Measurements from ENCODE around the gene ARHGEF17.
A peak's percentile ranks its signal among the peaks of the same experiment; 100 is the strongest.

Gene ARHGEF17

GRCh38 chr11:73324116-73324515, 16.0 kb downstream of the ARHGEF17 start:
- Histone ChIP-seq H3K27ac (ENCODE audit: insufficient read depth, low read depth, low read length, poor library complexity, severe bottlenecking) (no peak overlapping the region), H3K4me1 (ENCODE audit: control insufficient read depth, insufficient read depth, low read length) (peaks cover 49% of the 10 kb centered on the region)

DNA sequence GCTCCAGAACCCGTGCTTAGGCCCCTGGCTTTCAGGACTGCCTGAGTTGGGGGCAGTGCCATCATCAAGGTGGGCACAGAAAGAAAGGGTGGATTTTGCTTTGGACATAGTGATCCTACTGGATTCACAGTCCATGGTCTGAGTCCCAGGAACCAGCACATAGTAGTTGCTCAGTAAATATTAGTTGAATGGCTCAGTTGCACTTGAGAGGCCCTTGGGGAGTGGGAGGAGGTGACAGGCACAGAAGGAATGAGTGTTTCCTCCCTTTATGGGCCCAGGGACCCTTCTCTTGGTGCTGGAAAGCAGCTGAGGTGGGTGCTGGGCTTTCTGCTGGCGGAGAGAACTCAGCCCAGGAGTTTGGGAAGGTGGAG, 16.6 kb downstream of the ARHGEF17 start:
- Histone ChIP-seq H3K9me3 (ENCODE audit: control insufficient read depth, low read length) (no peaks in the 10 kb centered on the region), H3K27me3 (ENCODE audit: control insufficient read depth, insufficient read depth, low read length, poor library complexity, severe bottlenecking) (no peaks in the 10 kb centered on the region), H3K27ac (ENCODE audit: insufficient read depth, low read depth, low read length, poor library complexity, severe bottlenecking) (no peak overlapping the region), H3K4me1 (ENCODE audit: control insufficient read depth, insufficient read depth, low read length) (peaks cover 52% of the 10 kb centered on the region), H3K36me3 (ENCODE audit: control insufficient read depth, insufficient read depth, low read length) (no peaks in the 10 kb centered on the region), H3K4me3 (ENCODE audit: insufficient read depth, low read depth, low read length) (no peak overlapping the region)
- WGBS, 2 experiments, result 95% methylated on average over 2 of the region's 2 CpGs

More at GRCh38 chr11:73324116-73324515, 16.0 kb downstream of the ARHGEF17 start:
- H3K27me3 ChIP-seq (ENCODE audit: control insufficient read depth, insufficient read depth, low read length, poor library complexity, severe bottlenecking), result no peaks in the 10 kb centered on the region
- no peaks in the 10 kb centered on the region for H3K9me3 ChIP-seq (ENCODE audit: control insufficient read depth, low read length)
- whole genome bisulfite sequencing, 2 experiments, result 85% methylated on average over 9 of the region's 9 CpGs
- no peaks in the 10 kb centered on the region for H3K36me3 ChIP-seq (ENCODE audit: control insufficient read depth, insufficient read depth, low read length)
- no peak overlapping the region for H3K4me3 ChIP-seq (ENCODE audit: insufficient read depth, low read depth, low read length)

DNA sequence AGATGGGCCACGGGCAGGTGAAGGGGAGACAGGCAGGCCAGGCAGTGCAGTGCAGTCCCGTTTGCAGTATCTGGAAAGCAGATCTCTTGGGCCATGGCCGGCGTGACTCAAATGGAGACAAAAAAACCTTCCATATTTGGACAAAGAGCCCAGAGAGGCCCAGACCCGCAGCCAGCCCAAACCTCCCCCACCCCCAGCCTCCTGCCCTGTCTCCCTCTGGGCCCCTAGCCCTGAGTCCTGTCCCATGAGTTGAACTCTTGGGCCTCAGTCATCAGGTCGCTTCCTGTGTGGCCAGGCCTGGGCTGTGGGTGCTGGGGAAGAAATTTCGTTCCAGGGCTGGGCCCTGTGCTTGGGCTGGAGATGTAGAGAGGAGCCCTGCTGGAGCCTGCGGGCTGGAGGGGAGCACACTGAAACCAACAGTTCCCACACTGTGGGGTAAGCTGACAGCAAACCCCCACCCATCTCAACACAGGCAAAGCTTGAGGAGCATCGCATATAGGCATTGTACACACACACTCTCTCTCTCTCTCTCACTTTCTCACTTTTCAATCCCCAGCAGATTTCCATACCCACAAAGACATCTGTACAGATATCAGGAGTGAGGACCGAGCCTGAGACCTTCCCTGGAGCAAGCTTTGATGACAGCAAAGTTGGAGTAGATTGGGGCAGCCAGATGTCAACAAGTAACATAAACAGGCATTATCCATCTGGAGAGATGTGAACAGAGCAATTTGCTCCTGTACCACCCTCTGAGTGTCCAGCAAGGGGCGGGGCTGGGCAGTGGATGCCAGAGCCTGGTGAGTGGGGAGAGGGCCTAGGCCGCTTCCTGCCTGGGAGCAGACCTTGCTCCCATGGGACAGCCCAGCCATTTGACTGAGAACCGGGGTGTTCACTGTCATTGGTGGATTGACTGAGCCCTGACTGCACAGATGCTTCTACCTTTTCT, 17.2 kb downstream of the ARHGEF17 start:
- Histone ChIP-seq H3K9me3 (ENCODE audit: control insufficient read depth, low read length) (no peaks in the 10 kb centered on the region), H3K4me1 (ENCODE audit: control insufficient read depth, insufficient read depth, low read length) (peaks cover 58% of the 10 kb centered on the region), H3K27ac (ENCODE audit: insufficient read depth, low read depth, low read length, poor library complexity, severe bottlenecking) (no peak overlapping the region), H3K27me3 (ENCODE audit: control insufficient read depth, insufficient read depth, low read length, poor library complexity, severe bottlenecking) (no peaks in the 10 kb centered on the region), H3K36me3 (ENCODE audit: control insufficient read depth, insufficient read depth, low read length) (no peaks in the 10 kb centered on the region), H3K4me3 (ENCODE audit: insufficient read depth, low read depth, low read length) (no peak overlapping the region)
- WGBS, 2 experiments, result 81 to 82% methylated on average over 13 of the region's 13 CpGs

DNA sequence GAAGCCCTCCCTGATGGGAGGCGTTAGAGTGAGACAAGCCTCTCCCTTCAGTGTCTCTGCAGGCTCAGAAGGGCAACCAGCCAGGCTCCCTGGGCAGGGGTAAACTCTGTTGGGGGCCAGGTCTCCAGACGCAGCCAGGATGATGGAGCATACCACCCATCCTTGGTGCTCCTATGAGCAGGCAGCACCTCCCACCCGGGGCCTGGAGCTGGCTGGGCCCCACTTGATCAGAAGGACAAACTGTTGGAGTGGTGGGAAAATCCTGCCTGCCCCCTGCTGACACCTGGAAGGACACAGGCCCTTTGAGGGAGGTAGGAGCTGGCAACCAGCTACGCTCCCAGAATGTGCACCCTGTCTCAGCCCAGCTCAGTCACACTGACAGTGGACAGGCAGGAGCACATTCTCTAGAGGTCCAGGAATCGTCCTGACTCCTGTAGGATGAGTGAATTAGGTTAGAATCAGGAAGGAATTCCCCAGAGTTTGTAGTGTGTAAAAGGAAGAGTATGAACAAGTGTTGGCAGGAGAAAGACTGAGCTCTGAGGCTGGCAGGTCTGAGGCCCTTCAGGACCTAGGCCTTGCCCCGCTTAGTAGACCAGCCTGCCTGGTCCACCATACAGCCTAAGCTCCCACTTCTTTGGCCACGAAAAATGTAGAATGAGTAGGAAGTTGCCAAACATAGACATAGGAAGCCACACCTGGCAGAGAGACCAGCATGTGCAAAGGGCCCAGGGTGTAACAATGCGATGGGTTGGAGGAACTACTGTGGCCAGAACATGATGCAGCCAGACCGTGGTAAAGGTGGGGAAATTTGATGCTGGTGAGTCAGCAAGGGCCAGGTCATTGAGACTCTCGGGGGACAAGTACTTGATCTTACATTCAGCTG, 19.1 kb downstream of the ARHGEF17 start:
- WGBS, 2 experiments, result 86 to 91% methylated on average over 10 of the region's 10 CpGs

DNA sequence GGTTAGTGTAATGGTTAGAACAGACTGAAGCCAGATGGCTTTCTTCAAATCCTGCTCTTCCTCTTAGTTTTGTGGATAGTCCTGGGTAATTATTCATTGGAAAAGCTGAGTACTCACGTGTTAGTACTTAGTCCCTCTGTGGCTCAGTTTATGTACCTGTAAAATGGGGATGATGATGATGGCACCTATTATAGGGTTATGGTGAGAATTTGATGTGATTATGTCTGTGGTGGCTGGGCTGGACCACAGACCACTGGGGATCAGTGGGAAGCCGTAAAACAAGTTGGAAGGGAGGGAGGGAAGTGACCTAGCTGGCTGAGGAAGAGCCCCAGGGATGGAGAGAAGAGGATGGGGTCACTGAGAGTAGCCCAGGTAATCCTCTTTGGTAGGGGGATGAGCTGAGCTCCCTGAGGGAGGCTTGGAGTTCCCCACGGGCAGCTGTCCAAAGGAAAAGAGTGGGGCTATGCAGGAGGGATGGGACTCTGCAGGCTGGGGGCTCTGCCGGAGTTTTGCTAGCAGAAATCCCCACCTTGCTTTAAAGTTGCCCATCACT, 19.8 kb downstream of the ARHGEF17 start:
- no peaks in the 10 kb centered on the region for H3K9me3 ChIP-seq (ENCODE audit: control insufficient read depth, low read length)
- H3K27me3 ChIP-seq (ENCODE audit: control insufficient read depth, insufficient read depth, low read length, poor library complexity, severe bottlenecking), result no peaks in the 10 kb centered on the region
- WGBS, 2 experiments, result 64 to 73% methylated on average over 4 of the region's 4 CpGs
- no peak overlapping the region for H3K27ac ChIP-seq (ENCODE audit: insufficient read depth, low read depth, low read length, poor library complexity, severe bottlenecking)
- H3K4me3 ChIP-seq (ENCODE audit: insufficient read depth, low read depth, low read length), result no peak overlapping the region
- no peaks in the 10 kb centered on the region for H3K36me3 ChIP-seq (ENCODE audit: control insufficient read depth, insufficient read depth, low read length)
- peaks cover 70% of the 10 kb centered on the region for H3K4me1 ChIP-seq (ENCODE audit: control insufficient read depth, insufficient read depth, low read length)

More for the DNA sequence above, 19.1 kb downstream of the ARHGEF17 start:
- Histone ChIP-seq H3K4me3 (ENCODE audit: insufficient read depth, low read depth, low read length) (no peak overlapping the region), H3K36me3 (ENCODE audit: control insufficient read depth, insufficient read depth, low read length) (no peaks in the 10 kb centered on the region), H3K27me3 (ENCODE audit: control insufficient read depth, insufficient read depth, low read length, poor library complexity, severe bottlenecking) (no peaks in the 10 kb centered on the region), H3K9me3 (ENCODE audit: control insufficient read depth, low read length) (no peaks in the 10 kb centered on the region), H3K27ac (ENCODE audit: insufficient read depth, low read depth, low read length, poor library complexity, severe bottlenecking) (no peak overlapping the region), H3K4me1 (ENCODE audit: control insufficient read depth, insufficient read depth, low read length) (peaks cover 70% of the 10 kb centered on the region)

DNA sequence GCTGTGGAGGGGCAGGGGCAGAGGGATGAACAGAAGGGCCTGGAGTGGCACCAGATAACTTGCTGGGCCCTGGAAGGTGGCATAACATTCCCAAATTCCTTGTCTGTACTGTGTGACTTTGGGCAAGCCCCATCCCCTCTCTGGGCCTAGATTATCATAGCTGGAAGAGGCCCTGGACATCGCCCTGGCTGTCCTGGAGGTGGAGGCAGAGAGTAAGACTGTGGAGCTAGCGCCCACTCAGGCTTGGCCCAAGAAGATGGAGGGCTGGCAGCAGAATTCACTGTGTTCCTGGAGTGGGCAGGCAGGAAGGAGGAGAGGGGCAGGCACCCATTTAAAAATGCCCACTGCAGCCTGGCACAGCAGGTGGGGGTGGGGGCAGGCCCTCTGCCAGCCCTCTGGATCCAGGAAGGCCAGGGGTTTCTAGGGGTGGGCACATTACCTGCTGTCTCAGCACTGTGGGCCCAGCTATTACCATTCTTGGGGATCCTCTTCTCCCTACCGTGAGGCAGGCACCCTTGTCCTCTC, 22.6 kb downstream of the ARHGEF17 start:
- Histone ChIP-seq H3K27ac (ENCODE audit: insufficient read depth, low read depth, low read length, poor library complexity, severe bottlenecking) (peak overlapping the region; percentile 77), H3K9me3 (ENCODE audit: control insufficient read depth, low read length) (no peaks in the 10 kb centered on the region), H3K4me3 (ENCODE audit: insufficient read depth, low read depth, low read length) (peak overlapping the region; percentile 12), H3K27me3 (ENCODE audit: control insufficient read depth, insufficient read depth, low read length, poor library complexity, severe bottlenecking) (no peaks in the 10 kb centered on the region), H3K36me3 (ENCODE audit: control insufficient read depth, insufficient read depth, low read length) (no peaks in the 10 kb centered on the region), H3K4me1 (ENCODE audit: control insufficient read depth, insufficient read depth, low read length) (peaks cover 68% of the 10 kb centered on the region)
- WGBS, 2 experiments, result 53 to 60% methylated on average over 3 of the region's 3 CpGs

DNA sequence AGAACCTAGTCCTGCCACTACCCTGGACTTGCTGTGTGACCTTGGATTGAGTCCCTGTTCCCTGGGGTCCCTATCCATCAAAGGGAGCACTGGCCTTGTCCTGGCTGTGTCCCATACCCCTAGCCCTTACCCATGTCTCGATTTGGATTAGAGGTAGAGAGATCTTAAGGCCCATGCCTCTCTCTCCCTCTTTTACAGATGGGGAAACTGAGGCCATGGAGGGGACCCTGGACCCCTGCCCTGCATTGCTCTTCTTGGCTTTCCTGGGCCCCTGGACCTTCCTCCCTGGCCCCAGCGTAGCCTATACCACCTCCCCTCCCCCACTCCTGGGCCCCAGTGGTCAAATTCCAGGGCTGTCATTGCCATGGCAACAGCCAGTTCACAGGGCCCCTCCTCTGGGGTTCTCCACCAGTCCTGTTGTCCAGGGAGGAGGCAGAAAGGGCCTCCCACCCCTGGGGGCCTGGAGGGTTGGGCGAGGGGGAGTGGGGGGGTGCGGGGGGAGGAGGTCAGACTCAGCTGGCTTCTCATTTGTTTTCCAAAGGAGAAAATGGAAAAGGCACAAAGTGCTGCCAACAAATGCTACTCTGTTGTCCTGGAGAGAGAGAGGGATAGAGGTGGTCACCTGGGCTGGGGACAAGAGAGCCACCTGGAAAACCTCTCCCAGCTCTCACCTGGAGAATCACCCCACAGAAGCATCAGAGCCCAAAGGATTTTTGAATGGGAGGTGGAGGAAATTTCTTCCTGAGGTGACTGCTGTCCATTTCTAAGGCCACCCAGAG, 23.3 kb downstream of the ARHGEF17 start:
- WGBS, 2 experiments, result 13 to 15% methylated on average over 4 of the region's 4 CpGs
- Histone ChIP-seq H3K27ac (ENCODE audit: insufficient read depth, low read depth, low read length, poor library complexity, severe bottlenecking) (peak overlapping the region; percentile 77), H3K27me3 (ENCODE audit: control insufficient read depth, insufficient read depth, low read length, poor library complexity, severe bottlenecking) (no peaks in the 10 kb centered on the region), H3K9me3 (ENCODE audit: control insufficient read depth, low read length) (no peaks in the 10 kb centered on the region), H3K4me3 (ENCODE audit: insufficient read depth, low read depth, low read length) (peak overlapping the region; percentile 12), H3K4me1 (ENCODE audit: control insufficient read depth, insufficient read depth, low read length) (peaks cover 66% of the 10 kb centered on the region), H3K36me3 (ENCODE audit: control insufficient read depth, insufficient read depth, low read length) (no peaks in the 10 kb centered on the region)

GRCh38 chr11:73333173-73333572, 25.1 kb downstream of the ARHGEF17 start:
- Histone ChIP-seq H3K27me3 (ENCODE audit: control insufficient read depth, insufficient read depth, low read length, poor library complexity, severe bottlenecking) (no peaks in the 10 kb centered on the region), H3K4me1 (ENCODE audit: control insufficient read depth, insufficient read depth, low read length) (peaks cover 71% of the 10 kb centered on the region), H3K36me3 (ENCODE audit: control insufficient read depth, insufficient read depth, low read length) (no peaks in the 10 kb centered on the region), H3K9me3 (ENCODE audit: control insufficient read depth, low read length) (no peaks in the 10 kb centered on the region), H3K4me3 (ENCODE audit: insufficient read depth, low read depth, low read length) (no peak overlapping the region), H3K27ac (ENCODE audit: insufficient read depth, low read depth, low read length, poor library complexity, severe bottlenecking) (no peak overlapping the region)
- WGBS, 2 experiments, result 96 to 97% methylated on average over 11 of the region's 11 CpGs

- peaks cover 68% of the 10 kb centered on the region for H3K4me1 ChIP-seq (ENCODE audit: control insufficient read depth, insufficient read depth, low read length)
- no peaks in the 10 kb centered on the region for H3K36me3 ChIP-seq (ENCODE audit: control insufficient read depth, insufficient read depth, low read length)
- 81 to 92% methylated on average over 4 of the region's 4 CpGs for WGBS, 2 experiments
- H3K27ac ChIP-seq (ENCODE audit: insufficient read depth, low read depth, low read length, poor library complexity, severe bottlenecking), result no peak overlapping the region
- no peaks in the 10 kb centered on the region for H3K9me3 ChIP-seq (ENCODE audit: control insufficient read depth, low read length)
- no peak overlapping the region for H3K4me3 ChIP-seq (ENCODE audit: insufficient read depth, low read depth, low read length)
- no peaks in the 10 kb centered on the region for H3K27me3 ChIP-seq (ENCODE audit: control insufficient read depth, insufficient read depth, low read length, poor library complexity, severe bottlenecking)
Observed at GRCh38 chr11:73333640-73334383, 25.7 kb downstream of the ARHGEF17 start.

Measured in ectodermal cell (in vitro differentiated cells).